ENCODE results near the gene MRPS6. TPM values are rescaled to one million over a fixed set of nuclear protein-coding genes. Genes with fewer than 3 reads are reported as not detected.

Gene MRPS6
- total and polyA plus RNA-seq, 2 of the 13 experiments (the other 11 are each of a cell fraction or from before 2014, with no cell fraction given), result 14.2 to 26.9 TPM

GRCh38 chr21:34073032-34073748, at the start of gene MRPS6, which contains the start of gene SLC5A3 (continued):
- no peak for TF ChIP-seq LRRFIP1 (CRISPR knock-in tag; conservative IDR thresholded peaks at IDR 0.05)
- TF ChIP-seq ZNF281 (CRISPR knock-in tag; IDR thresholded peaks at IDR 0.05; ENCODE audit: borderline replicate concordance), result no peak
- peak; percentile 19; the same call in 1 of the 2 replicates for TF ChIP-seq MYPOP (CRISPR knock-in tag; IDR thresholded peaks at IDR 0.05)
- peak; percentile 88 for TF ChIP-seq TAF1 (CRISPR knock-in tag; IDR thresholded peaks at IDR 0.05)
- peak; percentile 45; the same call in 1 of the 2 replicates for TF ChIP-seq ARID5B (CRISPR knock-in tag; IDR thresholded peaks at IDR 0.05)
- TF ChIP-seq HNF4G (IDR thresholded peaks at IDR 0.05; ENCODE audit: borderline replicate concordance, low read depth, low read length), result no peak
- no peak for TF ChIP-seq HNF4G (CRISPR knock-in tag; IDR thresholded peaks at IDR 0.05; ENCODE audit: borderline replicate concordance, low read depth)
- TF ChIP-seq IRF9 (CRISPR knock-in tag; IDR thresholded peaks at IDR 0.05; ENCODE audit: borderline replicate concordance), result no peak
- TF ChIP-seq ZNF296 (CRISPR knock-in tag; conservative IDR thresholded peaks at IDR 0.05), result no peak
- TF ChIP-seq ZNF567 (CRISPR knock-in tag; IDR thresholded peaks at IDR 0.05; ENCODE audit: borderline replicate concordance), result no peak
- TF ChIP-seq FOXO4 (CRISPR knock-in tag; conservative IDR thresholded peaks at IDR 0.05), result no peak

Data from HepG2 (cell line).